Esophagus muscularis mucosa (tissue), 4 donors: ENCODE data around the gene TPP2. TPM values are rescaled to one million over a fixed set of nuclear protein-coding genes. Genes with fewer than 3 reads are reported as not detected.
A peak's percentile ranks its signal among the peaks of the same experiment; 100 is the strongest.

ENCODE experiments used
- DNase-seq: peaks from one replicate; pipeline ENCODE4 v3.0.0-alpha.2; 2017; ENCODE audit errors: extremely low spot score
- H3K27ac ChIP-seq, 4 donors: fragments of 200-600 bp; sonication (generic); replicated peaks in 1 of 4; 1 replicate in 3 of 4; 2 replicates in 1 of 4; pipeline ENCODE4 v1.5.1; 2016 to 2019; ENCODE audit warnings: mild to moderate bottlenecking in 1 of 4
- H3K27me3 ChIP-seq, 4 donors: fragments of 200-600 bp; sonication (generic); one replicate each; pipeline versions ENCODE4 v1.5.1 to v1.6.0; 2016 to 2019
- H3K36me3 ChIP-seq, 4 donors: fragments of 200-600 bp; sonication (generic); one replicate each; pipeline ENCODE4 v1.5.1; 2016 to 2019
- H3K4me1 ChIP-seq, 4 donors: fragments of 200-600 bp; sonication (generic); one replicate each; pipeline ENCODE4 v1.5.1; 2016 to 2019
- H3K4me3 ChIP-seq, 4 donors: fragments of 200-600 bp; sonication (generic); 1 replicate in 2 of 4; 2 replicates in 2 of 4; pipeline ENCODE4 v1.5.1; 2016 to 2019; ENCODE audit warnings: mild to moderate bottlenecking in 4 of 4, moderate library complexity in 1 of 4
- H3K9me3 ChIP-seq, 4 donors: fragments of 200-600 bp; sonication (generic); 1 replicate in 3 of 4; 2 replicates in 1 of 4; pipeline ENCODE4 v1.5.1; 2016 to 2019
- CTCF ChIP-seq, 3 experiments: fragments of 200-600 bp in 2 of 3; fragments of 450-650 bp in 1 of 3; sonication (generic) in 2 of 3; IDR thresholded peaks; one replicate each; pipeline ENCODE4 v1.5.1; 2017 to 2019; ENCODE audit warnings: antibody characterized with exemption in 3 of 3, mild to moderate bottlenecking in 2 of 3, moderate library complexity in 1 of 3
- EP300 ChIP-seq: sonication (generic); formaldehyde crosslinking; IDR thresholded peaks from one replicate; pipeline ENCODE4 v1.6.1; 2017; ENCODE audit warnings: antibody characterized with exemption
- POLR2A ChIP-seq: fragments of 450-650 bp; IDR thresholded peaks from one replicate; pipeline ENCODE4 v1.6.1; 2017; ENCODE audit warnings: antibody characterized with exemption, moderate library complexity, mild to moderate bottlenecking, low read depth
- POLR2AphosphoS5 ChIP-seq, 2 donors: sonication (generic); formaldehyde crosslinking; IDR thresholded peaks; one replicate each; pipeline ENCODE4 v1.6.1; 2017; ENCODE audit warnings: antibody characterized with exemption in 2 of 2
- WGBS: methylation state at CpG from one replicate; pipeline ENCODE4 v1.1.5; 2018; 5-methylcytosine and 5-hydroxymethylcytosine counted together
- intact Hi-C: fragments of 100-400 bp; cut with DNase I; formaldehyde crosslinking; loops from one replicate; pipeline ENCODE4 v1.15.1; 2023
- total RNA-seq, 4 donors: library from RNA; depleted of rRNA; stranded (reverse); fragments of >200 nt; gene quantifications; one replicate each; pipeline versions ENCODE4 v1.1.0 to v1.2.1, GENCODE V29; 2016

Gene TPP2
- total RNA-seq: 10 to 100 TPM; 30.3 to 38.4 (median 32.1) TPM

- H3K9me3 ChIP-seq: no peaks in the 10 kb centered on the region
- H3K27ac ChIP-seq: peak within 1 kb of the TSS; percentile 93 to 98 (median 97)
- no peaks in the 10 kb centered on the region for H3K36me3 ChIP-seq
- peak; percentile 99 for DNase-seq
- 1% methylated on average over 16 of the region's 53 CpGs for WGBS
- peaks cover 0 to 4% (median 0%) of the 10 kb centered on the region in 4 donors for H3K27me3 ChIP-seq
- TF ChIP-seq EP300 (no peak), CTCF (IDR thresholded peaks at IDR 0.05) (no peak), POLR2AphosphoS5 (IDR thresholded peaks at IDR 0.05) (peak; percentile 93 to 94), POLR2A (peak; percentile 45)
- intact Hi-C loops: loop anchor here (2.0 kb wide), 1 partner anchor 250 kb away; the partner anchor contains the start of gene ERCC5
- H3K4me1 ChIP-seq: peaks cover 30 to 54% (median 50%) of the 10 kb centered on the region in 4 donors
- peak within 1 kb of the TSS; percentile 84 to 99 (median 98) for H3K4me3 ChIP-seq
These were observed at the start of gene TPP2 for GRCh38 chr13:102596147-102597028. Gene TPP2, plus strand, starts transcription at chr13:102596986. Its CDS starts 53 bp downstream, at chr13:102597039.

- TF ChIP-seq POLR2AphosphoS5 (IDR thresholded peaks at IDR 0.05) (no peak), EP300 (no peak), POLR2A (no peak), CTCF (IDR thresholded peaks at IDR 0.05) (no peak)
- Histone ChIP-seq H3K4me1 (no peaks in the 10 kb centered on the region), H3K36me3 (no peaks in the 10 kb centered on the region), H3K27ac (no peak overlapping the region), H3K27me3 (no peaks in the 10 kb centered on the region), H3K4me3 (no peak overlapping the region), H3K9me3 (no peaks in the 10 kb centered on the region)
- intact Hi-C loops: no loop called here
- DNase-seq: no peak
These were observed 48.0 kb upstream of the TPP2 start for GRCh38 chr13:102548811-102549210.

- Histone ChIP-seq H3K9me3 (no peaks in the 10 kb centered on the region), H3K27me3 (no peaks in the 10 kb centered on the region), H3K36me3 (no peaks in the 10 kb centered on the region), H3K4me1 (no peaks in the 10 kb centered on the region), H3K27ac (no peak overlapping the region), H3K4me3 (no peak overlapping the region)
- WGBS: 80% methylated on average over 7 of the region's 7 CpGs
- intact Hi-C loops: loop anchor here (5.0 kb wide), 1 partner anchor 608 kb away; no protein-coding TSS in a partner anchor
- TF ChIP-seq POLR2A: no peak
- no peak for TF ChIP-seq CTCF (IDR thresholded peaks at IDR 0.05)
- TF ChIP-seq POLR2AphosphoS5 (IDR thresholded peaks at IDR 0.05): no peak
- no peak for TF ChIP-seq EP300
- no peak for DNase-seq
These were observed 46.3 kb upstream of the TPP2 start for GRCh38 chr13:102550507-102550906.

GRCh38 chr13:102555914-102556553, 40.8 kb upstream of the TPP2 start:
- H3K4me3 ChIP-seq: no peak overlapping the region
- 31% methylated on average over 6 of the region's 6 CpGs for WGBS
- no peaks in the 10 kb centered on the region for H3K36me3 ChIP-seq
- H3K9me3 ChIP-seq: no peaks in the 10 kb centered on the region
- H3K27me3 ChIP-seq: no peaks in the 10 kb centered on the region
- H3K4me1 ChIP-seq: peaks cover 0 to 7% (median 0%) of the 10 kb centered on the region in 4 donors
- TF ChIP-seq CTCF (IDR thresholded peaks at IDR 0.05) (peak; percentile 40 to 48 (median 44)), POLR2A (no peak), POLR2AphosphoS5 (IDR thresholded peaks at IDR 0.05) (no peak), EP300 (no peak)
- no peak for DNase-seq
- no peak overlapping the region for H3K27ac ChIP-seq
- intact Hi-C loops: loop anchor here (2.0 kb wide), 1 partner anchor 413 kb away; no protein-coding TSS in a partner anchor
